H9 (cell line): ENCODE data around the gene C1orf115. TPM values are rescaled to one million over a fixed set of nuclear protein-coding genes. Genes with fewer than 3 reads are reported as not detected.

Source experiments
- DNase-seq: peaks from one replicate; pipeline ENCODE4 v3.0.0-alpha.2; 2017
- H2AFZ ChIP-seq: one replicate; pipeline ENCODE4 v1.6.1; 2013; ENCODE audit warnings: mild to moderate bottlenecking, low read length, control low read depth, moderate library complexity
- H2AK5ac ChIP-seq: 2 replicates; pipeline ENCODE4 v1.6.1; 2013; ENCODE audit warnings: low read length, control low read depth, mixed read lengths; ENCODE audit not compliant: insufficient read length
- H2BK120ac ChIP-seq: one replicate; pipeline ENCODE4 v1.6.1; 2013; ENCODE audit warnings: low read depth, mild to moderate bottlenecking, low read length, control low read depth, inconsistent platforms; ENCODE audit not compliant: poor library complexity, severe bottlenecking
- H2BK12ac ChIP-seq: 2 replicates; pipeline ENCODE4 v1.6.1; 2013; ENCODE audit warnings: low read length, control low read depth, mixed read lengths, low read depth; ENCODE audit not compliant: insufficient read length
- H2BK15ac ChIP-seq: 2 replicates; pipeline ENCODE4 v1.6.1; 2013; ENCODE audit warnings: low read depth, low read length, control low read depth
- H2BK20ac ChIP-seq: one replicate; pipeline ENCODE4 v1.6.1; 2013; ENCODE audit warnings: low read depth, mild to moderate bottlenecking, low read length, control low read depth, inconsistent platforms; ENCODE audit not compliant: poor library complexity, severe bottlenecking
- H2BK5ac ChIP-seq: 2 replicates; pipeline ENCODE4 v1.6.1; 2013; ENCODE audit warnings: low read length, control low read depth, mixed read lengths; ENCODE audit not compliant: insufficient read length
- H3K14ac ChIP-seq: 2 replicates; pipeline ENCODE4 v1.6.1; 2013; ENCODE audit warnings: low read length, control low read depth; ENCODE audit not compliant: insufficient read depth
- H3K18ac ChIP-seq: 2 replicates; pipeline ENCODE4 v1.6.1; 2013; ENCODE audit warnings: low read depth, mild to moderate bottlenecking, mixed read lengths, low read length, control low read depth; ENCODE audit not compliant: insufficient read length
- H3K23ac ChIP-seq: 2 replicates; pipeline ENCODE4 v1.6.1; 2013; ENCODE audit warnings: low read length, control low read depth, mixed read lengths, low read depth; ENCODE audit not compliant: insufficient read length
- H3K23me2 ChIP-seq: 2 replicates; pipeline ENCODE4 v1.6.1; 2013; ENCODE audit warnings: low read depth, mild to moderate bottlenecking, mixed read lengths, low read length, control low read depth; ENCODE audit not compliant: insufficient read length, poor library complexity, severe bottlenecking
- H3K27ac ChIP-seq: 2 replicates; pipeline ENCODE4 v1.5.1; 2013; ENCODE audit warnings: low read length, control low read depth, mixed read lengths, low read depth; ENCODE audit not compliant: insufficient read length
- H3K27me3 ChIP-seq: 2 replicates; pipeline ENCODE4 v1.6.1; 2013; ENCODE audit warnings: low read length, control low read depth, inconsistent platforms; ENCODE audit not compliant: insufficient read depth
- H3K4ac ChIP-seq: 2 replicates; pipeline ENCODE4 v1.6.1; 2013; ENCODE audit warnings: low read depth, mild to moderate bottlenecking, control low read depth, inconsistent platforms, low read length, moderate library complexity
- H3K4me1 ChIP-seq: 2 replicates; pipeline ENCODE4 v1.6.1; 2013; ENCODE audit warnings: low read length, control low read depth, inconsistent platforms; ENCODE audit not compliant: insufficient read depth
- H3K4me2 ChIP-seq: 2 replicates; pipeline ENCODE4 v1.6.1; 2013; ENCODE audit warnings: low read length, control low read depth, mixed read lengths; ENCODE audit not compliant: insufficient read length, insufficient read depth
- H3K56ac ChIP-seq: 2 replicates; pipeline ENCODE4 v1.6.1; 2013; ENCODE audit warnings: low read depth, mild to moderate bottlenecking, mixed read lengths, low read length, control low read depth; ENCODE audit not compliant: insufficient read length
- H3K79me1 ChIP-seq: 2 replicates; pipeline ENCODE4 v1.6.1; 2013; ENCODE audit warnings: low read depth, mild to moderate bottlenecking, moderate library complexity, low read length, control low read depth, inconsistent platforms; ENCODE audit not compliant: insufficient read depth, poor library complexity, severe bottlenecking
- H3K79me2 ChIP-seq: 2 replicates; pipeline ENCODE4 v1.6.1; 2013; ENCODE audit warnings: low read length, control low read depth, inconsistent platforms; ENCODE audit not compliant: insufficient read depth
- H3K9ac ChIP-seq: 2 replicates; pipeline ENCODE4 v1.6.1; 2013; ENCODE audit warnings: low read length, control low read depth, mixed read lengths; ENCODE audit not compliant: insufficient read length; ENCODE audit errors: extremely low read depth
- H3K9me3 ChIP-seq: one replicate; pipeline ENCODE4 v1.6.1; 2013; ENCODE audit warnings: low read depth, low read length, inconsistent platforms; ENCODE audit not compliant: control insufficient read depth
- H3T11ph ChIP-seq: one replicate; pipeline ENCODE4 v1.6.1; 2013; ENCODE audit warnings: mild to moderate bottlenecking, low read length, control low read depth, inconsistent platforms
- H4K20me1 ChIP-seq: one replicate; pipeline ENCODE4 v1.6.1; 2013; ENCODE audit not compliant: control insufficient read depth, insufficient read length, insufficient read depth
- H4K5ac ChIP-seq: 2 replicates; pipeline ENCODE4 v1.6.1; 2013; ENCODE audit warnings: low read depth, mild to moderate bottlenecking, mixed read lengths, low read length, control low read depth; ENCODE audit not compliant: insufficient read length
- H4K8ac ChIP-seq: replicated peaks from 2 replicates; pipeline ENCODE4 v1.6.1; 2013; ENCODE audit warnings: low read length, control low read depth, mixed read lengths, low read depth; ENCODE audit not compliant: insufficient read length
- H4K91ac ChIP-seq: 2 replicates; pipeline ENCODE4 v1.6.1; 2013; ENCODE audit warnings: low read depth, mild to moderate bottlenecking, moderate library complexity, mixed read lengths, low read length, control low read depth; ENCODE audit not compliant: insufficient read length
- H3K27ac Mint-ChIP-seq, 3 experiments: 2 replicates in 2 of 3; 3 replicates in 1 of 3; pipeline ENCODE4 v1.8.0; 2020 to 2021; ENCODE audit warnings: mixed read lengths in 3 of 3, mild to moderate bottlenecking in 1 of 3, moderate library complexity in 1 of 3
- H3K27me3 Mint-ChIP-seq: 2 replicates; pipeline ENCODE4 v1.8.0; 2021; ENCODE audit warnings: low read depth, mild to moderate bottlenecking, moderate library complexity, mixed read lengths
- H3K36me3 Mint-ChIP-seq, 3 experiments: 2 replicates in 2 of 3; 3 replicates in 1 of 3; pipeline ENCODE4 v1.8.0; 2020 to 2021; ENCODE audit warnings: low read depth in 3 of 3, mixed read lengths in 3 of 3; ENCODE audit not compliant: insufficient read depth in 1 of 3
- H3K4me1 Mint-ChIP-seq, 2 experiments: 2 replicates each; pipeline ENCODE4 v1.8.0; 2020; ENCODE audit warnings: mixed read lengths in 2 of 2
- H3K4me3 Mint-ChIP-seq, 2 experiments: 2 replicates in 1 of 2; 3 replicates in 1 of 2; pipeline ENCODE4 v1.8.0; 2020 to 2021; ENCODE audit warnings: mild to moderate bottlenecking in 2 of 2, mixed read lengths in 2 of 2, moderate library complexity in 1 of 2
- H3K9me3 Mint-ChIP-seq, 2 experiments: 2 replicates in 1 of 2; 3 replicates in 1 of 2; pipeline ENCODE4 v1.8.0; 2020; ENCODE audit warnings: mild to moderate bottlenecking in 2 of 2, mixed read lengths in 2 of 2, moderate library complexity in 1 of 2
- CTCF ChIP-seq: fragments of 200-600 bp; sonication (generic); conservative IDR thresholded peaks from 3 replicates; pipeline ENCODE4 v1.8.0; 2021; ENCODE audit warnings: antibody characterized with exemption, mild to moderate bottlenecking
- WGBS: extraction: QIAGEN DNeasy Blood & Tissue Kit; methylation state at CpG from one replicate; pipeline ENCODE4 v1.1.7; 2013; ENCODE audit warnings: missing lambda C conversion rate, low lambda C conversion rate, mixed read lengths; ENCODE audit not compliant: insufficient read length; ENCODE audit errors: extremely low coverage; 5-methylcytosine and 5-hydroxymethylcytosine counted together
- total RNA-seq: library from RNA; stranded (reverse); gene quantifications from 2 replicates; pipeline ENCODE4 v1.2.1, GENCODE V29; 2021

C1orf115 gene
- total RNA-seq, 1 experiment from 2014 or later: 6.0 TPM

DNA sequence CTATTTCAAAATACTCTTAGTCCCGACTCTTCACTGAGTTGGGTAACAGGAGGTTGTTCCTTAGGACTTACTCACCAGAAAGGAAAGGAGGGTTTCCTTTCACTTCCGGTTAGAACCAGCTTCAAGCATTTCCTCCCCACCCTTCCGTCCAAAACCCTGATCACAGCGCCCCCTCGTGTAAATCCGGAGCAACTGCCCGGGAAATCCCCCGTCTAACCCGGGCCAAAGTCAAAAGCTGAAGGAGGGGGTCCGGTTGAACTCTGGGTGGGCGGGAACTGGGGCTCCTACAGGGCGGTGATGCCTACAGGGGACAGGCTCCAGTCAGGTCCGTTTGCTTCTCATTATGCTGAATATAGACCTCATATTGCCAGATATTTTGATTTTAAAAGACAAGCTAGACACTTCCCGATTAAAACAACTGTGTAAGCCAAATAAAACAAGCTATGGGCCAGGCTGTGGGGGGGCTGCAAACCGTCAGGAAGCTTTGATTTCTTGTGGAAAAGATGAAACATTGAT lies 43.0 kb downstream of the C1orf115 start:
- Mint-ChIP-seq H3K36me3 (no peaks in the 10 kb centered on the region; a peak in 1 of 7 replicates), H3K27me3 (peaks cover 31% of the 10 kb centered on the region), H3K4me3 (no peak overlapping the region), H3K9me3 (no peaks in the 10 kb centered on the region; a peak in 1 of 5 replicates), H3K27ac (no peak overlapping the region), H3K4me1 (peaks cover 2 to 3% of the 10 kb centered on the region in 2 experiments)
- peak; percentile 89 for DNase-seq
- Histone ChIP-seq H3K9me3 (no peaks in the 10 kb centered on the region), H2BK12ac (no peak overlapping the region), H3K79me1 (no peaks in the 10 kb centered on the region), H3K9ac (no peak overlapping the region), H3T11ph (no peak overlapping the region), H4K8ac (no peak overlapping the region), H2BK20ac (no peak overlapping the region), H3K79me2 (no peaks in the 10 kb centered on the region), H4K20me1 (no peaks in the 10 kb centered on the region), H3K14ac (no peak overlapping the region), H3K4ac (no peak overlapping the region), H3K27me3 (no peaks in the 10 kb centered on the region), H2AK5ac (no peak overlapping the region), H3K18ac (no peak overlapping the region), H3K4me2 (no peak overlapping the region), H4K5ac (no peak overlapping the region), H3K4me1 (no peaks in the 10 kb centered on the region), H3K27ac (no peak overlapping the region), H3K56ac (no peak overlapping the region), H2BK15ac (no peak overlapping the region), H2AFZ (no peak overlapping the region), H3K23me2 (no peaks in the 10 kb centered on the region), H2BK120ac (no peak overlapping the region), H3K23ac (no peak overlapping the region), H2BK5ac (no peak overlapping the region), H4K91ac (no peak overlapping the region)
- TF ChIP-seq CTCF: peak; percentile 88
- WGBS: no CpG with 5 or more reads among the region's 15 CpGs
